ENCODE data around the gene TRH.

GRCh38 chr3:129947538-129948240 lies 26.8 kb upstream of the TRH start:
- no peak for TF ChIP-seq CTCF (IDR thresholded peaks at IDR 0.05; ENCODE audit: poor library complexity)
- TF ChIP-seq EZH2 (IDR thresholded peaks at IDR 0.05; ENCODE audit: borderline replicate concordance) = no peak
- no peak for TF ChIP-seq EZH2phosphoT487 (IDR thresholded peaks at IDR 0.05; ENCODE audit: low read depth, severe bottlenecking, unreplicated experiment)

All from hepatocyte (in vitro differentiated cells).